ENCODE results near the gene C4orf50. TPM values are rescaled to one million over a fixed set of nuclear protein-coding genes. Genes with fewer than 3 reads are reported as not detected.

The C4orf50 gene
- total and polyA plus RNA-seq, 2 of the 4 experiments (the other 2 are of a cell fraction): not detected

DNA sequence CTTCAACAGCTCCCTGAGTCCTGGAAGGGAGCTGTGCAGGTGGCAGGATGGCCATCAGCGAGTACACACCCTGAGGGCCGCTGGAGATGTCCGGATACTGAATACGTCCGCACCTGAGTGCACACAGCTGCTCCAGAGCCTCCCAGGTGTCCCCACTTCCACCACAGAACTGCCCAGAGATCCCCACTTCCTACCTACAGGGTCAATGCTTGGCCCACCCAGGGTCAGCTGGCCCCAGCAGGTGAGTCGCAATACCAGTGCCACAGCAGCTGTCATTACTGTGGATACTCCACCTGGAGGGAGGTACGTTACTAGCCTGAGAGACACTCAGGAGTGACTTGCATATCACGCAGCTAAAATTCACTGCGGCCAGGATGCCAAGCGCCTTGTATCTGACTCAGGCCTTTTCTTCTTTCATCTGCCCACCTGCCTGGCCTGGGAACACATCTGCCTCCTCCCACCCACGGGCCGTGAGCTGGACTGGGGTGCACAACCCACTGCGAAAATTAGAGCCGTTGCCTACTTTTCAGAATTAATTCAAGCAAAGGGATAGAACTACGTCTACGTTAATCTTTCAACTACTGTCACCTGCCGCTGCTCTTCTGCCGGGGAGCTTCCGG lies 9.4 kb downstream of the C4orf50 start:
- Histone ChIP-seq H4K8ac (ENCODE audit: low read depth in 2 of 2, low read length in 2 of 2) (no peak overlapping the region), H3K4me2 (ENCODE audit: low read depth, low read length) (no peak overlapping the region), H3K36me3 (ENCODE audit: control insufficient read depth, insufficient read depth, low read length) (no peaks in the 10 kb centered on the region), H3K4me3 (ENCODE audit: insufficient read depth, low read depth, low read length) (no peak overlapping the region), H3K14ac (replicated peaks; ENCODE audit: low read depth, low read length) (no peak overlapping the region), H3K4ac (ENCODE audit: low read depth, low read length) (no peak overlapping the region), H2AFZ (replicated peaks; ENCODE audit: low read length, poor library complexity) (no peak overlapping the region), H3K27ac (ENCODE audit: insufficient read depth, low read length) (no peak overlapping the region), H2AK5ac (ENCODE audit: low read depth, low read length) (no peak overlapping the region), H2BK15ac (ENCODE audit: low read depth, low read length) (no peak overlapping the region), H4K91ac (ENCODE audit: insufficient read depth, low read depth, low read length) (no peak overlapping the region), H2BK20ac (ENCODE audit: low read depth, low read length) (no peak overlapping the region), H3K23ac (ENCODE audit: low read depth, low read length) (no peak overlapping the region), H4K20me1 (ENCODE audit: insufficient read depth, low read length) (no peaks in the 10 kb centered on the region), H3K79me1 (ENCODE audit: low read depth in 1 of 2, low read length in 2 of 2) (no peaks in the 10 kb centered on the region), H3K18ac (ENCODE audit: low read depth, low read length) (no peak overlapping the region), H3K56ac (ENCODE audit: extremely low read depth, insufficient read depth, low read length) (no peak overlapping the region), H3K27me3 (ENCODE audit: control insufficient read depth, insufficient read depth, low read length) (no peaks in the 10 kb centered on the region), H2BK5ac (ENCODE audit: low read depth, low read length, poor library complexity, severe bottlenecking) (no peak overlapping the region), H2AK9ac (replicated peaks; ENCODE audit: low read depth, low read length, poor library complexity) (no peak overlapping the region), H3K9me1 (ENCODE audit: insufficient read depth, low read length) (no peaks in the 10 kb centered on the region), H3K9ac (ENCODE audit: low read depth, low read length) (no peak overlapping the region), H3K4me1 (ENCODE audit: control insufficient read depth, insufficient read depth, low read length) (no peaks in the 10 kb centered on the region), H3K9me3 (ENCODE audit: control insufficient read depth, insufficient read depth, low read length) (0 out of 2 replicates have a peak, but pooled peaks cover 3% of the 10 kb centered on the region), H2BK120ac (ENCODE audit: low read depth, low read length) (no peak overlapping the region), H4K5ac (ENCODE audit: low read depth, low read length) (no peak overlapping the region)
- in situ Hi-C loops (cut with MboI; ENCODE audit: low sequenced_read_pairs): no loop called here
- ChIA-PET CTCF (interaction anchor here (1.1 to 1.3 kb wide), 2 partner anchors 11 kb away, joined by 5 read pairs; no protein-coding TSS in a partner anchor), POLR2A (ENCODE audit: unreplicated experiment) (no interaction called here)
- no TSS peak for BruUV-seq (replicated peaks)
- no peak for DNase-seq
- intact Hi-C loops (cut with micrococcal nuclease): no loop called here
- TF ChIP-seq CHD1 (IDR thresholded peaks at IDR 0.05; ENCODE audit: low read depth, low read length) (no peak), MAFK (IDR thresholded peaks at IDR 0.05; ENCODE audit: low read depth, low read length) (no peak), BHLHE40 (IDR thresholded peaks at IDR 0.05; ENCODE audit: low read depth, low read length) (no peak), CEBPB (IDR thresholded peaks at IDR 0.05; ENCODE audit: low read depth, low read length) (no peak), SMC3 (IDR thresholded peaks at IDR 0.05; ENCODE audit: low read depth, low read length) (no peak), RFX5 (IDR thresholded peaks at IDR 0.05; ENCODE audit: low read depth, low read length) (no peak), FOS (IDR thresholded peaks at IDR 0.05; ENCODE audit: low read depth, low read length) (no peak), MAZ (IDR thresholded peaks at IDR 0.05; ENCODE audit: borderline replicate concordance, low read depth, low read length) (no peak), RCOR1 (IDR thresholded peaks at IDR 0.05; ENCODE audit: insufficient replicate concordance, low read length) (no peak), POLR2A (IDR thresholded peaks at IDR 0.05; ENCODE audit: low read depth, low read length) (no peak), NFE2L2 (IDR thresholded peaks at IDR 0.05; ENCODE audit: low read depth, low read length) (no peak), MXI1 (IDR thresholded peaks at IDR 0.05; ENCODE audit: borderline replicate concordance, low read depth, low read length) (no peak)
- TF ChIP-seq, protein P1, sequence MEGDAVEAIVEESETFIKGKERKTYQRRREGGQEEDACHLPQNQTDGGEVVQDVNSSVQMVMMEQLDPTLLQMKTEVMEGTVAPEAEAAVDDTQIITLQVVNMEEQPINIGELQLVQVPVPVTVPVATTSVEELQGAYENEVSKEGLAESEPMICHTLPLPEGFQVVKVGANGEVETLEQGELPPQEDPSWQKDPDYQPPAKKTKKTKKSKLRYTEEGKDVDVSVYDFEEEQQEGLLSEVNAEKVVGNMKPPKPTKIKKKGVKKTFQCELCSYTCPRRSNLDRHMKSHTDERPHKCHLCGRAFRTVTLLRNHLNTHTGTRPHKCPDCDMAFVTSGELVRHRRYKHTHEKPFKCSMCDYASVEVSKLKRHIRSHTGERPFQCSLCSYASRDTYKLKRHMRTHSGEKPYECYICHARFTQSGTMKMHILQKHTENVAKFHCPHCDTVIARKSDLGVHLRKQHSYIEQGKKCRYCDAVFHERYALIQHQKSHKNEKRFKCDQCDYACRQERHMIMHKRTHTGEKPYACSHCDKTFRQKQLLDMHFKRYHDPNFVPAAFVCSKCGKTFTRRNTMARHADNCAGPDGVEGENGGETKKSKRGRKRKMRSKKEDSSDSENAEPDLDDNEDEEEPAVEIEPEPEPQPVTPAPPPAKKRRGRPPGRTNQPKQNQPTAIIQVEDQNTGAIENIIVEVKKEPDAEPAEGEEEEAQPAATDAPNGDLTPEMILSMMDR (conservative IDR thresholded peaks at IDR 0.05; ENCODE audit: low read depth, low read length): no peak
- TF ChIP-seq, protein P2, sequence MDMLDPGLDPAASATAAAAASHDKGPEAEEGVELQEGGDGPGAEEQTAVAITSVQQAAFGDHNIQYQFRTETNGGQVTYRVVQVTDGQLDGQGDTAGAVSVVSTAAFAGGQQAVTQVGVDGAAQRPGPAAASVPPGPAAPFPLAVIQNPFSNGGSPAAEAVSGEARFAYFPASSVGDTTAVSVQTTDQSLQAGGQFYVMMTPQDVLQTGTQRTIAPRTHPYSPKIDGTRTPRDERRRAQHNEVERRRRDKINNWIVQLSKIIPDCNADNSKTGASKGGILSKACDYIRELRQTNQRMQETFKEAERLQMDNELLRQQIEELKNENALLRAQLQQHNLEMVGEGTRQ (IDR thresholded peaks at IDR 0.05; ENCODE audit: low read depth, low read length): no peak
- TF ChIP-seq, protein P3, sequence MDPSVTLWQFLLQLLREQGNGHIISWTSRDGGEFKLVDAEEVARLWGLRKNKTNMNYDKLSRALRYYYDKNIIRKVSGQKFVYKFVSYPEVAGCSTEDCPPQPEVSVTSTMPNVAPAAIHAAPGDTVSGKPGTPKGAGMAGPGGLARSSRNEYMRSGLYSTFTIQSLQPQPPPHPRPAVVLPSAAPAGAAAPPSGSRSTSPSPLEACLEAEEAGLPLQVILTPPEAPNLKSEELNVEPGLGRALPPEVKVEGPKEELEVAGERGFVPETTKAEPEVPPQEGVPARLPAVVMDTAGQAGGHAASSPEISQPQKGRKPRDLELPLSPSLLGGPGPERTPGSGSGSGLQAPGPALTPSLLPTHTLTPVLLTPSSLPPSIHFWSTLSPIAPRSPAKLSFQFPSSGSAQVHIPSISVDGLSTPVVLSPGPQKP (IDR thresholded peaks at IDR 0.05; ENCODE audit: borderline replicate concordance, low read depth, low read length): no peak
- dilution Hi-C loops (cut with HindIII; ENCODE audit: low sequenced_read_pairs, unreplicated experiment): no loop called here
- ATAC-seq (ENCODE audit: low read depth): no peak
- WGBS, 2 experiments (ENCODE audit: extremely low coverage in 2 of 2, insufficient read length in 1 of 2): 60% methylated on average over 6 of the region's 19 CpGs; no CpG with 5 or more reads in 1 of the 2 experiments

All from IMR-90 (cell line).